Fibroblast of lung (primary cell): ENCODE data around the gene MAP1LC3A.

Experiments
- EZH2 ChIP-seq: IDR thresholded peaks from 2 replicates; pipeline ENCODE4 v1.5.1; 2012; ENCODE audit warnings: low read length, control low read depth, mild to moderate bottlenecking; ENCODE audit errors: missing control alignments
- TF ChIP-seq, protein P1 (sequence below), 2 donors: IDR thresholded peaks in 1 of 2; conservative IDR thresholded peaks in 1 of 2; 1 replicate in 1 of 2; 2 replicates in 1 of 2; pipeline ENCODE4 v1.5.1; 2011 to 2012; ENCODE audit warnings: low read length in 2 of 2, control low read depth in 1 of 2, inconsistent platforms in 1 of 2, low read depth in 1 of 2, mild to moderate bottlenecking in 1 of 2

DNA sequence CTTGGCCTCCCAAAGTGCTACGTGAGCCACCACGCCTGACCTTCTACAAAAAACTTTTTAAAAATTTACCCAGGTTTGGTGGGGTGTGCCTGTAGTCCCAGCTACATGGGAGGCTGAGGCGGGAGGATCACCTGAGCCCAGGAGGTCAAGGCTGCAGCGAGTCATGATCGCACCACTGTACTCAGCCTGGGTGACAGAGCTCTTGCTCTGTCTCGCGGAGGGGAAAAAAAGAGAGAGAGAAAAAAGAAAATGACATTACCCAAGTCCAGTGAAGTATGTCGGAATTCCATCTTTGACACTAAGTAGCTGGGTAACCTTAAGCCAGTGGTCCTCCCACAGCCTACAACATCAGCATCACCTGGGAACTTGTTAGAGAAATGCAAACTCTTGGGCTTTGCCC lies 18.8 kb upstream of the MAP1LC3A start:
- TF ChIP-seq, protein P1, sequence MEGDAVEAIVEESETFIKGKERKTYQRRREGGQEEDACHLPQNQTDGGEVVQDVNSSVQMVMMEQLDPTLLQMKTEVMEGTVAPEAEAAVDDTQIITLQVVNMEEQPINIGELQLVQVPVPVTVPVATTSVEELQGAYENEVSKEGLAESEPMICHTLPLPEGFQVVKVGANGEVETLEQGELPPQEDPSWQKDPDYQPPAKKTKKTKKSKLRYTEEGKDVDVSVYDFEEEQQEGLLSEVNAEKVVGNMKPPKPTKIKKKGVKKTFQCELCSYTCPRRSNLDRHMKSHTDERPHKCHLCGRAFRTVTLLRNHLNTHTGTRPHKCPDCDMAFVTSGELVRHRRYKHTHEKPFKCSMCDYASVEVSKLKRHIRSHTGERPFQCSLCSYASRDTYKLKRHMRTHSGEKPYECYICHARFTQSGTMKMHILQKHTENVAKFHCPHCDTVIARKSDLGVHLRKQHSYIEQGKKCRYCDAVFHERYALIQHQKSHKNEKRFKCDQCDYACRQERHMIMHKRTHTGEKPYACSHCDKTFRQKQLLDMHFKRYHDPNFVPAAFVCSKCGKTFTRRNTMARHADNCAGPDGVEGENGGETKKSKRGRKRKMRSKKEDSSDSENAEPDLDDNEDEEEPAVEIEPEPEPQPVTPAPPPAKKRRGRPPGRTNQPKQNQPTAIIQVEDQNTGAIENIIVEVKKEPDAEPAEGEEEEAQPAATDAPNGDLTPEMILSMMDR (conservative IDR thresholded peaks at IDR 0.05 in 1 of 2, IDR thresholded peaks at IDR 0.05 in 1 of 2; ENCODE audit: low read depth in 1 of 2, low read length in 2 of 2) = no peak
- TF ChIP-seq EZH2 = no peak
